Subcutaneous adipose tissue (tissue), 4 donors: ENCODE measurements around the gene ATXN7L1. TPM values are rescaled to one million over a fixed set of nuclear protein-coding genes. Genes with fewer than 3 reads are reported as not detected.

Experiments
- CTCF ChIP-seq: fragments of 450-650 bp; IDR thresholded peaks from one replicate; pipeline ENCODE4 v1.5.1; 2016; ENCODE audit warnings: low read depth, mild to moderate bottlenecking, control low read depth, antibody characterized with exemption, moderate library complexity
- total RNA-seq, 4 donors: library from RNA; depleted of rRNA; stranded (reverse); fragments of >200 nt; gene quantifications; one replicate each; pipeline ENCODE4 v1.1.0, GENCODE V29; 2016

ATXN7L1 gene
- total RNA-seq, 4 donors from 2014 or later = 11.5 to 29.2 (median 13.3) TPM

GRCh38 chr7:105680505-105681187 lies 195.8 kb downstream of the ATXN7L1 start:
- TF ChIP-seq CTCF = no peak

- TF ChIP-seq CTCF = no peak
These were observed 197.4 kb downstream of the ATXN7L1 start for GRCh38 chr7:105678811-105679495.

GRCh38 chr7:105677817-105678573 lies 198.4 kb downstream of the ATXN7L1 start:
- TF ChIP-seq CTCF = no peak

- no peak for TF ChIP-seq CTCF
These were observed 199.0 kb downstream of the ATXN7L1 start for GRCh38 chr7:105677410-105677730.

- no peak for TF ChIP-seq CTCF
These were observed 200.4 kb downstream of the ATXN7L1 start for GRCh38 chr7:105675934-105676371.

GRCh38 chr7:105674200-105674920 lies 202.0 kb downstream of the ATXN7L1 start:
- TF ChIP-seq CTCF = no peak
